ENCODE measurements around the gene RHPN2. TPM values are rescaled to one million over a fixed set of nuclear protein-coding genes. Genes with fewer than 3 reads are reported as not detected.

RHPN2 gene
- total RNA-seq: 100 to 1,000 TPM in 1 of 4 donors, 10 to 100 TPM in 3; 49.0 to 276 (median 74.3) TPM

GRCh38 chr19:33064792-33065550 lies at the start of gene RHPN2:
RHPN2 (minus strand) TSS chr19:33064888; CDS start chr19:33064852, 36 bp downstream.
- Histone ChIP-seq H3K9me3 (no peaks in the 10 kb centered on the region), H3K36me3 (no peaks in the 10 kb centered on the region), H3K27ac (peak within 1 kb of the TSS; percentile 82 to 95 (median 94)), H3K4me3 (peak within 1 kb of the TSS; percentile 63 to 94 (median 88)), H3K4me1 (peaks cover 0 to 23% (median 19%) of the 10 kb centered on the region in 4 donors), H3K27me3 (peaks cover 27% of the 10 kb centered on the region)
- peak; percentile 87 for DNase-seq
- TF ChIP-seq EP300 (IDR thresholded peaks at IDR 0.05; ENCODE audit: low read depth): no peak
- peak; percentile 80 for TF ChIP-seq POLR2A (IDR thresholded peaks at IDR 0.05)
- TF ChIP-seq CTCF (IDR thresholded peaks at IDR 0.05): peak in 1 of 5 experiments; percentile 12
- TF ChIP-seq POLR2AphosphoS5 (IDR thresholded peaks at IDR 0.05): peak; percentile 56 to 96 (median 91)
- in situ Hi-C loops (cut with MboI; ENCODE audit: low pct_ligation_motif_present in 1 of 4, low pct_unique_long_range_greater_than_20kb in 1 of 4, low sequenced_read_pairs in 3 of 4) (no loop called here), intact Hi-C loops (cut with DNase I; ENCODE audit: low total_unique reads) (no loop called here)
- WGBS, 2 donors (ENCODE audit: low coverage in 1 of 2): 9% methylated on average over 29 of the region's 86 CpGs; no CpG with 5 or more reads in 1 of the 2 donors

GRCh38 chr19:33114312-33114711 lies 49.6 kb upstream of the RHPN2 start:
- Histone ChIP-seq H3K27ac (no peak overlapping the region), H3K27me3 (no peaks in the 10 kb centered on the region), H3K36me3 (peaks cover 0 to 73% (median 33%) of the 10 kb centered on the region in 4 donors), H3K4me1 (no peaks in the 10 kb centered on the region), H3K4me3 (no peak overlapping the region), H3K9me3 (no peaks in the 10 kb centered on the region)
- intact Hi-C loops (cut with DNase I; ENCODE audit: low total_unique reads): no loop called here
- in situ Hi-C loops (cut with MboI; ENCODE audit: low pct_ligation_motif_present in 1 of 4, low pct_unique_long_range_greater_than_20kb in 1 of 4, low sequenced_read_pairs in 3 of 4): loop anchor here in 2 of 4 donors (25.0 kb wide), 1 partner anchor 127 kb away; no protein-coding TSS in a partner anchor
- 78 to 91% methylated on average over 3 to 4 of the region's 4 CpGs for WGBS, 2 donors (ENCODE audit: low coverage in 1 of 2)
- DNase-seq: no peak
- TF ChIP-seq EP300 (IDR thresholded peaks at IDR 0.05; ENCODE audit: low read depth): no peak
- no peak for TF ChIP-seq POLR2A (IDR thresholded peaks at IDR 0.05)
- TF ChIP-seq POLR2AphosphoS5 (IDR thresholded peaks at IDR 0.05): no peak
- no peak for TF ChIP-seq CTCF (IDR thresholded peaks at IDR 0.05)

GRCh38 chr19:33111587-33111986 lies 46.9 kb upstream of the RHPN2 start:
- Histone ChIP-seq H3K27ac (no peak overlapping the region), H3K9me3 (no peaks in the 10 kb centered on the region), H3K4me3 (no peak overlapping the region), H3K27me3 (no peaks in the 10 kb centered on the region), H3K4me1 (no peaks in the 10 kb centered on the region), H3K36me3 (peaks cover 0 to 79% (median 29%) of the 10 kb centered on the region in 4 donors)
- in situ Hi-C loops (cut with MboI; ENCODE audit: low pct_ligation_motif_present in 1 of 4, low pct_unique_long_range_greater_than_20kb in 1 of 4, low sequenced_read_pairs in 3 of 4): loop anchor here in 2 of 4 donors (25.0 kb wide), 1 partner anchor 124 kb away; no protein-coding TSS in a partner anchor
- TF ChIP-seq POLR2AphosphoS5 (IDR thresholded peaks at IDR 0.05) (no peak), CTCF (IDR thresholded peaks at IDR 0.05) (no peak), POLR2A (IDR thresholded peaks at IDR 0.05) (no peak), EP300 (IDR thresholded peaks at IDR 0.05; ENCODE audit: low read depth) (no peak)
- 87% methylated on average over 11 of the region's 11 CpGs; no CpG with 5 or more reads in 1 of the 2 donors for WGBS, 2 donors (ENCODE audit: low coverage in 1 of 2)
- no peak for DNase-seq
- intact Hi-C loops (cut with DNase I; ENCODE audit: low total_unique reads): no loop called here

DNA sequence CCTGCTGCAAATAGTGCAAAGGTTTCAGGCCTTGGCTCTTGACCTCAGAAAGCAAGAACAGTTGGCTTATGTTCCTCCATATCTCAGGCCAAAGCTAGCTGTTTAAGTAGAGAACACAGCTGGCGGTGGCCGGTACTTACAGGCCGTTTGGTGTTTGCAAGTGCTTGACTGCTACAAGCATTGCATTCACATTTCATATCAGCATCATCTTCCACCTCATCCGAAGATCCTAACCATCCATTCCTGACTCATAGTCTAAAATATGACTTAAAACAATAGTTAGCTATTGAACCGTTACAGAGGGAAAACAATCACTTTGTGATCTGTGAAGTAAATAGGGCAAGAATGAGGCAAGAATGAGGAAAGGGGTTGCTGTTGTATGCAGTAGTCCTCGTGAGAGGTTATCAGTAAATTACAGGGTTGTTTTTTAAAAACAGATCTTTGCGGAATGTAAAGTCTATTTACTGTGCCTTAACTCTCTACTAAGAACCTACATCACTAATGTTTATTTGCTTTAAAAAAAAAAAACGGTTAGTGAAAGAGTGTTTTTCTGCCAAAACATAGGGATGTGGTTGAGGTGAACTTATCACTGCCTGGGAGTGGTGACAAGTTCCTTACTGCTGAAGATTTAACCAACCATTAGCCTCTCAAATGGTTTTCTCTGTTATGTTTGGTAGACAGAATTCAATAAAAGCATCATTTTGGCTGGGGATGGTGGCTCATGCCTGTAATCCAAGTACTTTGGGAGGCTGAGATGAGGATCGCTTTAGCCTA lies 45.6 kb upstream of the RHPN2 start:
- TF ChIP-seq EP300 (IDR thresholded peaks at IDR 0.05; ENCODE audit: low read depth): no peak
- no peak for TF ChIP-seq POLR2AphosphoS5 (IDR thresholded peaks at IDR 0.05)
- no peak for TF ChIP-seq CTCF (IDR thresholded peaks at IDR 0.05)
- no peak for TF ChIP-seq POLR2A (IDR thresholded peaks at IDR 0.05)
- 83 to 86% methylated on average over 6 to 9 of the region's 9 CpGs for WGBS, 2 donors (ENCODE audit: low coverage in 1 of 2)
- in situ Hi-C loops (cut with MboI; ENCODE audit: low pct_ligation_motif_present in 1 of 4, low pct_unique_long_range_greater_than_20kb in 1 of 4, low sequenced_read_pairs in 3 of 4): loop anchor here in 2 of 4 donors (25.0 kb wide), 1 partner anchor 123 kb away; no protein-coding TSS in a partner anchor
- intact Hi-C loops (cut with DNase I; ENCODE audit: low total_unique reads): no loop called here
- no peak for DNase-seq
- no peak overlapping the region for H3K4me3 ChIP-seq
- H3K36me3 ChIP-seq: peaks cover 0 to 72% (median 25%) of the 10 kb centered on the region in 4 donors
- no peaks in the 10 kb centered on the region for H3K9me3 ChIP-seq
- no peak overlapping the region for H3K27ac ChIP-seq
- H3K4me1 ChIP-seq: no peaks in the 10 kb centered on the region
- H3K27me3 ChIP-seq: no peaks in the 10 kb centered on the region
